Keratinocyte (primary cell): Measurements from ENCODE around the gene ZBTB40. TPM values are rescaled to one million over a fixed set of nuclear protein-coding genes. Genes with fewer than 3 reads are reported as not detected.

ENCODE experiments used
- DNase-seq: peaks from one replicate; pipeline ENCODE4 v3.0.0-alpha.2; 2011; ENCODE audit warnings: low read depth, missing footprints, low spot score
- FAIRE-seq: peaks from 2 replicates; lab custom pipeline; 2011; peaks lifted over from hg19 to GRCh38; lab: Jason Lieb, UNC
- H2AFZ ChIP-seq: 2 replicates; pipeline ENCODE4 v1.6.0; 2012; ENCODE audit warnings: low read length, control low read depth, inconsistent platforms; ENCODE audit not compliant: control insufficient read depth
- H3K27ac ChIP-seq: 2 replicates; pipeline ENCODE4 v1.5.1; 2011; ENCODE audit warnings: low read length; ENCODE audit not compliant: control insufficient read depth, insufficient read depth
- H3K27me3 ChIP-seq: 3 replicates; pipeline ENCODE4 v1.6.0; 2011; ENCODE audit warnings: low read length; ENCODE audit not compliant: control insufficient read depth, insufficient read depth; ENCODE audit errors: extremely low read depth
- H3K36me3 ChIP-seq, 2 experiments: 2 replicates in 1 of 2; 3 replicates in 1 of 2; pipeline ENCODE4 v1.5.1; 2011; ENCODE audit warnings: low read length in 2 of 2, mild to moderate bottlenecking in 1 of 2; ENCODE audit not compliant: control insufficient read depth in 2 of 2, insufficient read depth in 2 of 2; ENCODE audit errors: extremely low read depth in 1 of 2
- H3K4me1 ChIP-seq: 3 replicates; pipeline ENCODE4 v1.5.1; 2011; ENCODE audit warnings: low read length; ENCODE audit not compliant: control insufficient read depth, insufficient read depth; ENCODE audit errors: extremely low read depth
- H3K4me2 ChIP-seq: 3 replicates; pipeline ENCODE4 v1.6.0; 2011; ENCODE audit warnings: low read depth, low read length; ENCODE audit not compliant: control insufficient read depth, insufficient read depth; ENCODE audit errors: extremely low read depth
- H3K4me3 ChIP-seq, 3 experiments: fragments of 200-600 bp in 1 of 3; sonication (generic) in 1 of 3; 2 replicates in 2 of 3; 3 replicates in 1 of 3; pipeline ENCODE4 v1.5.1; 2011 to 2016; ENCODE audit warnings: low read length in 3 of 3, mild to moderate bottlenecking in 3 of 3, control low read depth in 2 of 3, inconsistent platforms in 1 of 3, low read depth in 1 of 3, mixed read lengths in 1 of 3, mixed run types in 1 of 3, moderate library complexity in 1 of 3; ENCODE audit not compliant: control insufficient read depth in 2 of 3, insufficient read depth in 2 of 3; ENCODE audit errors: extremely low read depth in 1 of 3
- H3K79me2 ChIP-seq: 2 replicates; pipeline ENCODE4 v1.6.0; 2012; ENCODE audit warnings: low read length; ENCODE audit not compliant: control insufficient read depth, insufficient read depth
- H3K9ac ChIP-seq: 3 replicates; pipeline ENCODE4 v1.6.0; 2011; ENCODE audit warnings: low read length; ENCODE audit not compliant: control insufficient read depth, insufficient read depth; ENCODE audit errors: extremely low read depth
- H3K9me1 ChIP-seq: 3 replicates; pipeline ENCODE4 v1.6.0; 2011; ENCODE audit warnings: low read length; ENCODE audit not compliant: control insufficient read depth, insufficient read depth; ENCODE audit errors: extremely low read depth
- H3K9me3 ChIP-seq: 2 replicates; pipeline ENCODE4 v1.5.1; 2012; ENCODE audit warnings: low read depth, low read length; ENCODE audit not compliant: control insufficient read depth
- H4K20me1 ChIP-seq: 3 replicates; pipeline ENCODE4 v1.6.0; 2011; ENCODE audit warnings: low read length; ENCODE audit not compliant: control insufficient read depth, insufficient read depth; ENCODE audit errors: extremely low read depth
- CTCF ChIP-seq, 3 experiments: IDR thresholded peaks in 1 of 3; conservative IDR thresholded peaks in 1 of 3; optimal IDR thresholded peaks in 1 of 3; 2 replicates in 2 of 3; 3 replicates in 1 of 3; pipeline versions ENCODE3 to v1.5.1; 2011; ENCODE audit warnings: low read length in 3 of 3, mild to moderate bottlenecking in 3 of 3, moderate library complexity in 2 of 3, control low read depth in 1 of 3, inconsistent platforms in 1 of 3; ENCODE audit not compliant: insufficient read depth in 2 of 3; ENCODE audit errors: extremely low read depth in 1 of 3
- EZH2 ChIP-seq: IDR thresholded peaks from one replicate; pipeline ENCODE4 v1.6.1; 2012; ENCODE audit warnings: inconsistent platforms, mild to moderate bottlenecking, low read length, moderate library complexity
- dilution Hi-C: fragments of 300-500 bp; cut with MboI; formaldehyde crosslinking; loops from one replicate; pipeline ENCODE4 v1.7.0; 2020; ENCODE audit warnings: low sequenced_read_pairs; ENCODE audit not compliant: extremely low pct_ligation_motif_present
- polyA plus RNA-seq, 5 experiments: library from polyadenylated mRNA; depleted of rRNA in 3 of 5; stranded (reverse) in 3 of 5; stranded (forward) in 1 of 5; unstranded in 1 of 5; fragments of >200 nt; gene quantifications; 1 replicate in 1 of 5; 2 replicates in 3 of 5; 3 replicates in 1 of 5; pipeline versions ENCODE4 v1.2.1 to v1.2.3, GENCODE V29; 2011 to 2012; ENCODE audit warnings: missing spikeins in 2 of 5, low read depth in 1 of 5, low replicate concordance in 1 of 5

ZBTB40 gene
- polyA plus RNA-seq, 1 donor (not counting 4 experiments of a cell fraction or from before 2014, with no cell fraction given) = 5.0 TPM

DNA sequence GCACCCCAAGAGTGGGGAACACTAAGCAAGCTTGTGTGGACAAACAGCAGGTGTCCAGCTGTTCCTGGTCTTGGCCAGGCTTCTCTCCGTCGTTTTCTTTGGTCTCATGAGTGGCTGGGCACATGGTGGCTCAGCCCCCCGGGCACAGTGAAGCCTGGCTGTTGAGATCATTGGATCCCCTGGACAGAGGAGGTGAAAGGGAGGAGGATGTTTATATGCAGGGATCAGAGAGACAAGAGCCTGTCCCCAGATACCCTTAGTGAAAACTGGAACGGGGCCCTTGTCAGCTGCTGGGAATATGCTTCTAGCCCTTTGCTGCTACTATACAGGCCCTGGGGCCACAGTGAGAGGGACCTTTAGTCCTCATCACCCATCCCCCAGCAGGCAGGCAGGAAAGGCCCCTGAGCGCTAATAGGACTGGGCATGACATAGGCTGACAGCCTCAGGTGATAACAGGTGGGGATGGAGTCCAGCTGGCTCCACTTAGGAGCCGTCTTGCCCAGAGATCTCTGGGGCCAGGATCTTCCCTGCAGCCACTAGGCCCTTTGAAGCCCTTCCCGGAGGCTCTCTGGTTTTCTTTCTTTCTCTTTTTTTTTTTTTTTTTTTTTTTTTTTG, 128.0 kb downstream of the ZBTB40 start:
- Histone ChIP-seq H3K4me3 (no peak overlapping the region), H3K9me3 (peaks cover 22% of the 10 kb centered on the region), H3K36me3 (no peaks in the 10 kb centered on the region), H2AFZ (no peak overlapping the region), H4K20me1 (no peaks in the 10 kb centered on the region), H3K79me2 (no peaks in the 10 kb centered on the region), H3K27me3 (peaks cover 8% of the 10 kb centered on the region), H3K4me2 (no peak overlapping the region), H3K9ac (no peak overlapping the region), H3K4me1 (no peaks in the 10 kb centered on the region), H3K9me1 (no peaks in the 10 kb centered on the region), H3K27ac (no peak overlapping the region)
- TF ChIP-seq EZH2 = no peak
- TF ChIP-seq CTCF (optimal IDR thresholded peaks at IDR 0.05 in 1 of 3, IDR thresholded peaks at IDR 0.05 in 1 of 3, conservative IDR thresholded peaks at IDR 0.05 in 1 of 3; ENCODE audit: extremely low read depth in 1 of 3, insufficient read depth in 2 of 3, low read length in 3 of 3) = no peak
- dilution Hi-C loops = no loop called here
- DNase-seq (no peak), FAIRE-seq (no peak)

Other genes with a start within 250 kb of the ZBTB40 start
- gene EPHA8, start 111.6 kb downstream of the ZBTB40 start, polyA plus RNA-seq = 0.25 to 8.2 TPM (median 1.0 TPM) in 3 replicates
- not detected in 3 replicates for gene C1QA, start 184.8 kb downstream of the ZBTB40 start, polyA plus RNA-seq
- not detected in 3 replicates for gene C1QC, start 191.8 kb downstream of the ZBTB40 start, polyA plus RNA-seq
- gene C1QB, start 201.4 kb downstream of the ZBTB40 start, polyA plus RNA-seq = not detected in 3 replicates